ENCODE data around the gene GALNT15. TPM values are rescaled to one million over a fixed set of nuclear protein-coding genes. Genes with fewer than 3 reads are reported as not detected.

GALNT15 gene
- total and polyA plus RNA-seq, 2 donors (not counting 3 experiments of a cell fraction or from before 2014, with no cell fraction given) = 0.87 to 5.4 TPM

DNA sequence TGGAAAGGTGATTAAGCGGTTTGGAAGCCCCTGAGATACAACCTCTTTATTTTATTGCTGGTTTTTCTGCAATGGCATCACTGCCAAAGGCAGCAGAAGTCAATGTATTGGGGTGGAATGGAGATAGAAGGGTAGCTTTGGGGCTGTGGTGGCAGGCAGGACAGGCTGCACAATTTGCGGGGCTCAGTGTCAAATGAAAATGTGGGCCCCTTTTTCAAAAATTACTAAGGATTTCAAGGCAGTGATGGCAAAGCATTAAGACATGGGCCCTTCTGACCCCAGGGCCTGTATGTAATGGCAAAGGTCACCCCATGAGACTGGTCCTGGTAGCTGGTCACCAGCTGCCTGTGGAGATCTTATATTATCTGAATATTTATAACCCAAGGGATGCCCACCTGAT lies 29.3 kb upstream of the GALNT15 start:
- no peaks in the 10 kb centered on the region for H3K36me3 ChIP-seq (ENCODE audit: control insufficient read depth in 2 of 2, extremely low read depth in 1 of 2, insufficient read depth in 2 of 2, low read length in 2 of 2)
- peaks cover 21% of the 10 kb centered on the region for H3K4me1 ChIP-seq (ENCODE audit: control insufficient read depth, extremely low read depth, insufficient read depth, low read length)
- no peak overlapping the region for H2AFZ ChIP-seq (ENCODE audit: low read depth, low read length)
- BruUV-seq (replicated peaks) = no TSS peak
- no peak for DNase-seq (ENCODE audit: low read depth, low spot score)
- H3K4me2 ChIP-seq (ENCODE audit: insufficient read depth, low read length) = no peak overlapping the region
- no peak for FAIRE-seq
- intact Hi-C loops (cut with micrococcal nuclease) (no loop called here), dilution Hi-C loops (cut with MboI; ENCODE audit: extremely low pct_ligation_motif_present, low sequenced_read_pairs) (no loop called here)
- TF ChIP-seq POLR2A (IDR thresholded peaks at IDR 0.05; ENCODE audit: low read depth, low read length) (no peak), FOS (IDR thresholded peaks at IDR 0.05; ENCODE audit: borderline replicate concordance, insufficient read depth, low read length) (no peak), GATA2 (IDR thresholded peaks at IDR 0.05; ENCODE audit: insufficient read depth, insufficient read length, low read depth, low read length) (no peak), POLR2AphosphoS5 (IDR thresholded peaks at IDR 0.05; ENCODE audit: insufficient read depth, low read depth, low read length) (no peak), MYC (IDR thresholded peaks at IDR 0.05; ENCODE audit: low read depth, low read length) (no peak), JUN (IDR thresholded peaks at IDR 0.05; ENCODE audit: borderline replicate concordance, insufficient read depth, insufficient read length, low read depth) (no peak), EZH2 (IDR thresholded peaks at IDR 0.05; ENCODE audit: borderline replicate concordance, low read depth, low read length, severe bottlenecking) (no peak)
- TF ChIP-seq, protein P1, sequence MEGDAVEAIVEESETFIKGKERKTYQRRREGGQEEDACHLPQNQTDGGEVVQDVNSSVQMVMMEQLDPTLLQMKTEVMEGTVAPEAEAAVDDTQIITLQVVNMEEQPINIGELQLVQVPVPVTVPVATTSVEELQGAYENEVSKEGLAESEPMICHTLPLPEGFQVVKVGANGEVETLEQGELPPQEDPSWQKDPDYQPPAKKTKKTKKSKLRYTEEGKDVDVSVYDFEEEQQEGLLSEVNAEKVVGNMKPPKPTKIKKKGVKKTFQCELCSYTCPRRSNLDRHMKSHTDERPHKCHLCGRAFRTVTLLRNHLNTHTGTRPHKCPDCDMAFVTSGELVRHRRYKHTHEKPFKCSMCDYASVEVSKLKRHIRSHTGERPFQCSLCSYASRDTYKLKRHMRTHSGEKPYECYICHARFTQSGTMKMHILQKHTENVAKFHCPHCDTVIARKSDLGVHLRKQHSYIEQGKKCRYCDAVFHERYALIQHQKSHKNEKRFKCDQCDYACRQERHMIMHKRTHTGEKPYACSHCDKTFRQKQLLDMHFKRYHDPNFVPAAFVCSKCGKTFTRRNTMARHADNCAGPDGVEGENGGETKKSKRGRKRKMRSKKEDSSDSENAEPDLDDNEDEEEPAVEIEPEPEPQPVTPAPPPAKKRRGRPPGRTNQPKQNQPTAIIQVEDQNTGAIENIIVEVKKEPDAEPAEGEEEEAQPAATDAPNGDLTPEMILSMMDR (IDR thresholded peaks at IDR 0.05; ENCODE audit: extremely low read depth in 1 of 2, insufficient read depth in 1 of 2, low read depth in 1 of 2, low read length in 2 of 2) = no peak
- H3K4me3 ChIP-seq (replicated peaks in 1 of 3; ENCODE audit: insufficient read depth in 1 of 3, low read depth in 1 of 3, low read length in 3 of 3) = no peak overlapping the region
- no peaks in the 10 kb centered on the region for H4K20me1 ChIP-seq (replicated peaks; ENCODE audit: control insufficient read depth, extremely low read depth, insufficient read depth, low read length)
- H3K27ac ChIP-seq (ENCODE audit: insufficient read depth, low read depth, low read length) = no peak overlapping the region
- no peak overlapping the region for H3K9ac ChIP-seq (replicated peaks; ENCODE audit: extremely low read depth, insufficient read depth, low read length)
- H3K9me1 ChIP-seq (replicated peaks; ENCODE audit: control insufficient read depth, extremely low read depth, insufficient read depth, low read length) = no peaks in the 10 kb centered on the region
- CTCF ChIA-PET = no interaction called here
- H3K9me3 ChIP-seq (replicated peaks; ENCODE audit: control insufficient read depth, insufficient read depth, low read length) = no peaks in the 10 kb centered on the region
- no peaks in the 10 kb centered on the region for H3K27me3 ChIP-seq (ENCODE audit: control insufficient read depth in 2 of 2, insufficient read depth in 2 of 2, low read length in 2 of 2)
- POLR2A ChIA-PET = no interaction called here
- no peaks in the 10 kb centered on the region for H3K79me2 ChIP-seq (ENCODE audit: control insufficient read depth, insufficient read depth, low read length)
